CD4-positive, alpha-beta T cell treated with Interleukin-10 for 1 hour (primary cell): Measurements from ENCODE around the gene HACE1.
"Not testable (repeated sequence)": the region's sequence is repeated elsewhere in the genome, so short reads cannot be mapped to it uniquely, and the experiment has no call there.

Experiments
- DNase-seq: peaks from one replicate; pipeline ENCODE4 v3.0.0-alpha.2; 2020

HACE1 gene

DNA sequence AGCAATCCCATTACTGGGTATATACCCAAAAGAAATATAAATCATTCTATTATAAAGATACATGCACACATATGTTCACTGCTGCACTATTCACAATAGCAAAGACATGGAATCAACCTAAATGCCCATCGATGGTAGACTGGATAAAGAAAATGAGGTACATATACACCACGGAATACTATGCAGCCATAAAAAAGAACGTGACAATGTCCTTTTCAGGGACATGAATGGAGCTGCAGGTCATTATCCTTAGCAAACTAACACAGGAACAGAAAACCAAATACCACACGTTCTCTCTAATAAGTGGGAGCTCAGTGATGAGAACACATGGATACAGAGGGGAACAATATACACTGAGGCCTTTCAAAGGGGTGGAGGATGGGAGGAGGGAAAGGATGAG is 38.9 kb downstream of the HACE1 start:
- not testable (repeated sequence) for DNase-seq

DNA sequence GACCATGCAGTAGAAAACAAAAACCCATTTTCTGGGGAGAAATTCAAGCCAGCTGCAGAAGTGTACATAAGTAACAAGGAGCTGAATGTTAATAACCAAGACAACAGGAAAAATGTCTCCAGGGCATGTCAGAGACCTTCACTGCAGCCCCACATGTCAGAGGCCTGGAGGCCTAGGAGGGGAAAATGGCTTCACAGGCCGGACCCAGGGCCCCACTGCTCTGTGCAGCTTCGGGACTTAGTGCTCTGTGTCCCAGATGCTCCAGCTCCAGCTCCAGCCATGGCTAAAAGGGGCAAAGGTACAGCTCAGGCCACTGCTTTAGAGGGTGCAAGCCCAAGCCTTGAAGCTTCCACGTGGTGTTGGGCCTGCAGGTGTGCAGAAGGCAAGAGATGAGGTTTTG is 43.6 kb downstream of the HACE1 start:
- no peak for DNase-seq

DNA sequence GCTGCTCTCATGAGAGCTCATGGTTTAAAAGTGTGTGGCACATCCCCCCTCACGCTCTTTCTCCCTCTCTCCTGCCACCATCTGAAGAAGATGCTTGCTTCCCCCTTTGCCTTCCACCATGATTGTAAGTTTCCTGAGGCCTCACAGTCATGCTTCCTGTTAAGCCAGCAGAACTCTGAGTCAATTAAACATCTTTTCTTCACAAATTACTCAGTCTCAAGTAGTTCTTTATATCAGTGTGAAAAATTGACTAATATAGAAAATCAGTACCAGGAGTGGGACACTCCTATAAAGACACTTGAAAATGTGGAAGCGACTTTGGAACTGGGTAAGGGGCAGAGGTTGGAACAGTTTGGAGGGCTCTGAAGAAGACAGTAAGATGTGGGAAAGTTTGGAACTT is 45.0 kb downstream of the HACE1 start:
- DNase-seq = no peak

DNA sequence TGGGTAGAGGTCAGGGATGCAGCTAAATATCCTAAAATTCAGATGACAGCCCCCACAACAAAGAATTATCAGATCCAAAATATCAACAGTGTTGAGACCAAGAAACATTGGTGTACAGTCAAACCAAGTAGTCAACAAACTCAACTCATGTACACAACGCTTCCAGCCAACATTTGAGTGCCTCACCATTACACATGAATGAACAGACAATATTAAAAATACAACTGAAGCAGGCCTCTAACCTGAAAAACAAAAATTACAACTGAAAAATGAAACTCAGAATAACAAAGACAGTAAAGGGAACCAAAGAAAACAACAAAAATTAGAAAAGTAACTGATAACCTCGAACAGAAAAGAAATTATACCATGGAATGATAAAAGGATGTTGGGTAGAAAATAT is 46.2 kb downstream of the HACE1 start:
- DNase-seq = no peak

DNA sequence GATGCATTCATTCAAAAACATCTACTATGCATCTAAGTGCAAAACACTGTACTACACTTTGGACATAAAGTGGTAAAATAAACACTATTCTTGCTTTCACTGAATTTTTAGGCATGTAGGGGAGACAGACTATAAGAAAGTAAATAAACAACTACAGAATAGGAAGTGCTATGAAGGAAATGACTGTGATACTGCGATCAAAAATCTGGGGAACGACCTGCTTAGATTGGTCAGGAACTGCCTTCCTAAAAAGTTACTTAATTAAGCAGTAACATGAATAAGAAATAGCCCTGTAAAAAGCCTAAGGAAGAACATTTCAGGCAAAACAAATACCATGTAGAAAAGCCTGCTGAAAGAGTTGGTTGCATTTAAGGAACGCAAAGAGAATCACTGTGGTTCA is 50.6 kb downstream of the HACE1 start:
- DNase-seq = no peak

DNA sequence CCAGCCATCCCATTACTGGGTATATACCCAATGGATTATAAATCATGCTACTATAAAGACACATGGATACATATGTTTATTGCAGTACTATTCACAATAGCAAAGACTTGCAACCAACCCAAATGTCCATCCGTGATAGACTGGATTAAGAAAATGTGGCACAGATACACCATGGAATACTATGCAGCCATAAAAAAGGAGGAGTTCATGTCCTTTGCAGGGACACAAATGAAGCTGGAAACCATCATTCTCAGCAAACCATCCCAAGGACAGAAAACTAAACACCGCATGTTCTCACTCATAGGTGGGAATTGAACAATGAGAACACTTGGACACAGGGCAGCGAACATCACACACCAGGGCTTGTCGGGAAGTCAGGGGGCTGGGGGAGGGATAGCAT is 54.4 kb downstream of the HACE1 start:
- not testable (repeated sequence) for DNase-seq

DNA sequence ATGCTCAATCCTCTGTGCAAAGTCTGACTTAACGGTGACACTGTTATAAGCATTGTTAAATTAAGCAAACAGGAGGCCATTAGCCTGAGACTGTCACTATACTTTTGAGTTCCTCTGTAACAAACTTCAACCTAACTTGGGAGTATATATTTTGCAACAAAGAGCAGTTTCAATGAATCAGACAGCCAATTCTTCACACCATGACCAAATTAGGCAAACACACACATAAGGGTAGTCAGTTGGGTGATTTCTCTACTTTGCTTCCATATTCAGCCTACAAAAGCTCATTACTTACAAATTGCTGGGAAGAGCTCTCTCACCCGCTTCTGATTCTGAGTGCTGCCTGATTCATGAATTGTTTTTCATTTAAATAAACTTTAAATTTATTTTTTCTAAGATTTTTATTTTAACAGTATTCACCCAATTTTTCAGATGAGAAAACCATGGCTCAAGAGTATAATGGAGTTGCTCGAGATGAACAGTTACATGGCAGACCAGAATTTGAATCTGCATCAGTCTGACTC is 60.5 kb downstream of the HACE1 start:
- DNase-seq = no peak

DNA sequence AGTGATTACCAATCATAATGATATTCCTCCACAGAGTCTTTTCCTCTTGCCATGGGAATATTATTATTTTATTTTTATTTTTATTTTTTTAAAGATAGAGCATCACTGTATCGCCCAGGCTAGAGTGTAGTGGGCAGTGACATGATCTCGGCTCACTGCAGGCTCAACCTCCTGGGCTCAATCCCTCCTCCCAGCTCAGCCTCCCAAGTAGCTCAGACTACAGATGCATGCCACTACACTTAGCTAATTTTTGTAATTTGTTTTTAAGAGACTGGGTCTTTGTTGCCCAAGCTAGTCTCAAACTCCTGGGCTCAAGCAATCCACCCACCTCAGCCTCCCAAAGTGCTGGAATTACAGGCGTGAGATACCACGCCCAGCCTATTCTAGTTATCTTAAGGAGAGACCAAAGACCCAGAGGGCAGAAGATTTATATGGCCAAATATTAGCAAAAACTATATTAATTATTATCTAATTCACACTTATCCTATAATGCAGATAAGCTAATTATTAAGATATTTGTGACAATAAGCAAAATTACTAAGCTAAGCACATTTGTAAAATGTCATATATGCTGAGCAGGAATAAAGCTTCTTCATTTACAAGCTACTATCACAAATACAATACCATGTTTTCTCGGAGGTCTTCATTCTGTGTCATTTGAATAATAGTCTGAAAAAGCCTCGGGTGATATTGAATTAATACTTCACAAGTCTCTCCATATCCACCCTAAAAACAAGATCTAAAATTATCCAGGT is 63.5 kb downstream of the HACE1 start:
- DNase-seq = no peak

DNA sequence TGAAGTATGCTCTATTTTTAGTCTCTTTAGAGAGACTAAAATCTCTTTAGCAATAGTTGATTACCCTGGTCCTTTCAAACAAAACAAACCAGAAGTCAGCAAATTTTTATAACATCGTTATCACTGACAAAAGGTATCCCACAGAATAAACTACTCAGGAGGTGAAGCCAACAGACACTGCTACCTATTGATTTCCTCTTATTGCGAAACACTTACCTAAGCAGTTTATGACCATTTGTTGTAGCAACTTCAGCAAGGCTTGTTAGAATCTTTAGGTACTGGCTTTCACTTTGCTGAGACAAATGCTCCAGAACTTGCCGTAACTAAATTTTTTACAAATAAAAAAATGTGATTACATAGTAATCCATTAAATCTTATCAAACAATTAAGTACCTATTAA is 64.4 kb downstream of the HACE1 start:
- DNase-seq = no peak

DNA sequence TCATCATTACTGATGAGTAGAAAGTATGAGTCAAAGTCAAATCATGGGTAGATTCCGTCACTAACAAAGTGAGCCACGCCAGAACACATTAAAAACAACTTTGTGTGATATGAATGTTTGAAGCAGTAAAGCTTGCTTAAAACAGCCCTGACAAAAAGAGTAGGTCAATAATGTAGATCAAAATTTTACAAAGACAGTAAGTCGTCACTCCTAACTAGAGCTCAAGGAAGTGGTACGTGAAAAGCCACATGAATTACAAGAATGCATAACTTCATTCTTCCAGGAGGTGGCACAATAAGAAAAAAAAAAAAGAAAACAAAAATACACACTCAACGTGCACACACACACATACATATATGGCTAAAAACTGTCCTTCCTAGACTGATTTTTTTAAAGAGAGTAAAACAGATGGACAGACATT is 69.9 kb downstream of the HACE1 start:
- peak; percentile 38 for DNase-seq

DNA sequence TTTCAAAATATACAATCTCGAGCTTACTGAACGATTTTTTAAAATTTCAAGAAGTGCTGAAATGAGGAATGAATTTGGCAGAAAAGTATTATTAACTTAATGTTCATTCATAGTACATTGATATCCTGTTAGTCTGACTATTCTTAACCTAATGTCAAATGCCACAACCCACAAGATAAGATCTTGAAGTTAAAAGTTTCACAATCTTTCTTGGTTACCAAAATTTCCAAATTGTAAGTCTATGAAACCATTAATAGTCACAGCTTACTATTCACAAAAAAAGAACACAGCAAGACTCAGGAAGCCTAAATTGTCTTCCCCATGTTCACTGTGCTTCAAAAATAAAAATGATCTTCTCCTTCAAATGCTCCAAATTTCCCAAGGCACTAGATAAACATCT is 71.3 kb downstream of the HACE1 start:
- peak; percentile 5 for DNase-seq

DNA sequence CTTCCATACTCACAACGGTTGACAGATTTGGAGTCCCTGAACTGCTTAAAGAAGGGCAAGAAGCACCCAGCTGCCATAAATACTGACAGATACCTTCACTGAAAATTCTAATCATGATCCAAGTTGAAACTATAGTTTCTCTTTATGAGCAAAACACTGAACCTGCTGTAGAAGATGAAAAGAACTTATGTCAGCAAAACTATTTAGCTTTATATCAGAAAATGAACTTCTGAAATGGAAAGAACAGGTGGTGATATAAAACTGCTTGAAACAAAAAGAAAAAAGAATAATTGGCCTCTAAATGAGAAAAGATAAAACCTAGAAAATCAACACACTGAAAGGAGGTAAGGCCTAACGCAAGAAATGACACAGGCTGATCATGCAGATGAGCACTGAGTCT is 72.4 kb downstream of the HACE1 start:
- no peak for DNase-seq

DNA sequence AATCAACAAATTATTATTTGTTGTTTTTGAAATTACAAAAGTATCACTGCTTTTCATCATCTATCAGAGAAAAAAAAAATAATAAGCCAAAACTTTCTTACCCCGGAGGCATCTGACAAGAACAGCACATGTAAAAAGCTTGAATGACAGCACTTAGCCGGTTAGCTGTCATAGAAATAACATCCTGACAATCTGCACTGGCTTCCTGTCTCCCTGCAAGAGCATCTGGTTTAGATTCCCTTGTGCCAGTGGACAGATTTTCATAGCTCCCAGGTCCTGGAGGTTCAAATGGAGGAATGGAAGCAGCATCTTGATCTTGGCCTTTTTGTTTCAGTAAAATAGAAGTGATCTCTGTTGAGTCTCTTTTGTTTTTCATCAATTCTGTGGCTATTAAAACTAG is 74.8 kb downstream of the HACE1 start:
- no peak for DNase-seq

DNA sequence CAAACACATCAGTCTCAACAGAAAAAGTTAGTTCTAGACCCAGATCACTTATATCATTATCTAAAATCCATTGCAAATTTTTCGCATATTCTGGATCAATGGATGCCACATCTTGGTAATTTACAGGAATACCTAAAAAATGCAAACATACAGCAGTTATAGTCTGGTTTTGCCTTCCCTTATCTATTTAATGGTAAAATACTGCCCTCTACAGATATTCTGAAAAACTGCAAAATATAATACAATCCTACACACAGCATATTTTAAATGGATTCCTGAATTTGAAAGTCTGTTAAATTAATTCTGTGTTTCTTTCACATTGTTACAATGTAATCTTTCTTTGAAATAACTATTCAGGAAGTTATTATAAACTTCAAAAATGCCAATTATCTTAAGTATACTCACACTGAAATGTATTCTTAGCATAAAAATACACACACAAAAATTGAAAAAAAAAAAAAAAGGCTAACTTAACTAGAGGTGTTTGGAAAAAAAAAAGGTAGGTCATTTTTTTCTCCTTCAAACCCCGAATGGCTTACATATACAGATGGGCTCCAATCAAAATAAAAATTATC is 88.4 kb downstream of the HACE1 start:
- peak; percentile 33 for DNase-seq

DNA sequence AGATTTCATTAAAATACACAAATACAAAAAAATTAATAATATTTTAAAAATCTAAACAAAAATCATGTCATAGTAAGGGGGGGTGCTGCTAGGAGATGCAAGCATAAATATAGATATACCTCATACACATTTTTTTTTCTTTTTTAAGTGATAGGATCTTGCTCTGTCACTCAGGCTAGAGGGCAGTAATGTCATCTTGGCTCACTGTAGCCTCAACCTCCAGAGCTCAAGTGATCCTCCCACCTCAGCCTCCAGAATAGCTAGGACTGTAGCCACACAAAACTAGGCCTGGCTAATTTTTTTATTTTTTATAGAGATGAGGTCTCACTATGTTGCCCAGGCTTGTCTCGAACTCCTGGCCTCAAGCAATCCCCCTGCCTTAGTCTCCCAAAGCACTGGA is 90.8 kb downstream of the HACE1 start:
- DNase-seq = no peak

DNA sequence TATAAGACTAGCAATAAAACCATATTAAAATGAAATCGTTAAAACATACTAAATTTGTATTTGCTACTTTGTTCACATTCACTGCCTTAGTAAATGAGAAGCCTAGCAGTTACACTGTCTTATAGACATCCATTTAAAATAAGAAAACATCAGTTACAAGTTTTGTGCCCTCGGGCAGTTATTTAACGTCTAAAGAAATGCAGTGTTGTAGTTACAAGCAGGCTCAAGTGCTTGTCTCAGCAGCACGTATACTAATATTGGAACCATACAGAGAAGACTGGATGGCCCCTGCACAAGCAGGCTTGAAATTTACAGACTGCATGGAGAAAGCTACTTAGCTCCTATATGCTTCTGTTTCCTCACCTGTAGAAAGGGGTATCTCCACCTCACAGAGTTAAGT is 93.1 kb downstream of the HACE1 start:
- no peak for DNase-seq

DNA sequence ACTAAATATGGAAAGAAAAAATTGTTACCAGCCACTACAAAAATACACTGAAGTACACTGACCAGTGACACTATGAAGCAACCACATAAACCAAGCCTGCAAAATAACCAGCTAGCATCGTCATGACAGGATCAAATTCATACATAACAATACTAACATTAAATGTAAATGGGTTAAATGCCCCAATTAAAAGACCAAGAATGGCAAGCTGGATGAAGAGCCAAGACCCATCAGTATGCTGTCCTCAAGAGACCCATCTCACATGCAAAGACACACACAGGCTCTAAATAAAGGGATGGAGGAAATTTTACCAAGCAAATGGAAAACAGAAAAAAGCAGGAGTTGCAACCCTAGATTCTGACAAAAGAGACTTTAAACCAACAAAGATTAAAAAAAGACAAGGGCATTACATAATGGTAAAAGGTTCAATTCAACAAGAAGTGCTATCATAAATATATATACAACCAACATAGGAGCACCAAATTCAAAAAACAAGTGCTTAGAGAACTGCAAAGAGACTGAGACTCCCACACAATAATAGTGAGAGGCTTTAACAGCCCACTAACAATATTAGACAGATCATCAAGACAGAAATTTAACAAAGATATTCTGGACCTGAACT is 104.8 kb downstream of the HACE1 start:
- no peak for DNase-seq

DNA sequence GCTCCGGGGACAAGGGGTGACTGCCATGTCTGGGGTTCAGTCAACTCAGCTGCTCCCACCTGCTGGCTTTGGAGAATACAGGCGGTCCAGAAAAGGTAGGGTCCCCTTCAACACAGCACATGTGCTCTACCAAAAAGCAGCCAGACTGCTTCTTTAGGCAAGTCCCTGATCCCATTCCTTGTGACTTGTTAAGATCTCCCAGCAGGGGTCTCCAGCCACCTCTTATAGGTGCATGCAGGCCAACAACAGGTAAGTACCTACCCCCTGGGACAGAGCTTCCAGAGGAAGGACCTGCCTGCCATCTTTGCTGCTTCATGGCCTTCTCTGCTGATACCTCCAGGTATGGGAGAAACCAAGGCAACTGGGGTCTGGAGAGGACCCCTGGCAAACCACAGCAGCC is 106.5 kb downstream of the HACE1 start:
- no peak for DNase-seq

DNA sequence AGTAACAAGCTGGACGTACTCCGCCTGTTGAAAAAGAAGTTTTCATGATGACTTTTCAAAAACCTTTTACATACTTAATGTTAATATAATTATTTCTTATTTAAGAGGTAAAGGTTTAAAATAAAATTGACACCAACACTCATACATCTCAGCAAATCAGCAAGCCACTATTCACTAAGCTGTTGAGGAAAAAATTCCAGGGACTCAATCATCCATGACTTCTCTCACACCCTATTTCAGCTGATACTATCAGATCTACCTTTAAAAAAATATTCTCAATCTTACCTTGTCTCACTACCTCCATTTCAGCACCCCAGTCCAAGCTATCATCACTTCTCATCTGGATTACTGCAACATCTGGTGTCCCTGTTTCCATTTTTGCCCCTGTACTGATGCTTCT is 109.3 kb downstream of the HACE1 start:
- no peak for DNase-seq

DNA sequence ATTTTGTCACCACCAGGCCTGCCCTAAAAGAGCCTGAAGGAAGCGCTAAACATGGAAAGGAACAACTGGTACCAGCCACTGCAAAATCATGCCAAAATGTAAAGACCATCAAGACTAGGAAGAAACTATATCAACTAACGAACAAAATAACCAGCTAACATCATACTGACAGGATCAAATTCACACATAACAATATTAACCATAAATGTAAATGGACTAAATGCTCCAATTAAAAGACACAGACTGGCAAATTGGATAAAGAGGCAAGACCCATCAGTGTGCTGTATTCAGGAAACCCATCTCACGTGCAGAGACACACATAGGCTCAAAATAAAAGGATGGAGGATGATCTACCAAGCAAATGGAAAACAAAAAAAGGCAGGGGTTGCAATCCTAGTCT is 120.6 kb downstream of the HACE1 start:
- DNase-seq = not testable (repeated sequence)

DNA sequence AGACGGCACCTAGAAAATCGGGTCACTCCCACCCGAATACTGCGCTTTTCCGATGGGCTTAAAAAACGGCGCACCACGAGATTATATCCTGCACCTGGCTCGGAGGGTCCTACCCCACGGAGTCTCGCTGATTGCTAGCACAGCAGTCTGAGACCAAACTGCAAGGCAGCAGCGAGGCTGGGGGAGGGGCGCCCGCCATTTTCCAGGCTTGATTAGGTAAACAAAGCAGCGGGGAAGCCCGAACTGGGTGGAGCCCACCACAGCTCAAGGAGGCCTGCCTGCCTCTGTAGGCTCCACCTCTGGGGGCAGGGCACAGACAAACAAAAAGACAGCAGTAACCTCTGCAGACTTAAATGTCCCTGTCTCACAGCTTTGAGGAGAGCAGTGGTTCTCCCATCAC is 122.2 kb downstream of the HACE1 start:
- not testable (repeated sequence) for DNase-seq

DNA sequence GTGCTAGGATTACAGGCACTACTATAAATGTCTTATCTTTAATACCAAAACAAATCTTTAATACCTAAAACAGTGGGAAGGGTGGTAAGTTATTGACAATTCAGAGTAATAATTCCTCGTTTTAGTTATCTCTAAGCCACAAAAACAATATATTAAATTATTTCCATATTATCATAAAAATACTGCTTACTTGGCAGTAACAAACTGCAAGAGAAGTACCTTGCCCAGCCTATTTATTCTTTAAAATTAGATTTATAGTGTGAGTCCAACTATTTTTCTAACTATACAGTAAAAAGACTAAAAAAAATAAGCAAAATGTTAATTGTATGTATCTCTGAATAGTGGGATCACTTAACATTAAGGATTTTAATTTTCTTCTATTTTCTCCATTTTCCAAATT is 123.2 kb downstream of the HACE1 start:
- DNase-seq = no peak

DNA sequence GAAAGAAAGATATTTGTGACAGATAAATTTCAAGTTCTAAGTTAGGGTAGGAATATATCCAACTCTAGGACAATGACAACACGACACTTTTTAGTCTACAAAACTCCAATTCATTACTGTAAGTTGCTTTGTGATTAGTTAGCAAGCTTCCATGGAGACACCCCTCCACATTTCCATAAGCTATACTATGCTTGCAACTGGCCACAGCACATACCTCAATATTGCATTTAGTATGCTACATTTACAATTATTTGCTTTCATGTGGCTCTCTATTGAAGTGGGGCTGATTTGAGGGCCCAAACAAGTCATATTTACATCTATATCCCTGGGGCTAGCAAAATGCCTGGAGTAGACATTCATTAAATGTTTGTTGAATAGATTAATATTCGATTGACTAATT is 129.3 kb downstream of the HACE1 start:
- DNase-seq = no peak

DNA sequence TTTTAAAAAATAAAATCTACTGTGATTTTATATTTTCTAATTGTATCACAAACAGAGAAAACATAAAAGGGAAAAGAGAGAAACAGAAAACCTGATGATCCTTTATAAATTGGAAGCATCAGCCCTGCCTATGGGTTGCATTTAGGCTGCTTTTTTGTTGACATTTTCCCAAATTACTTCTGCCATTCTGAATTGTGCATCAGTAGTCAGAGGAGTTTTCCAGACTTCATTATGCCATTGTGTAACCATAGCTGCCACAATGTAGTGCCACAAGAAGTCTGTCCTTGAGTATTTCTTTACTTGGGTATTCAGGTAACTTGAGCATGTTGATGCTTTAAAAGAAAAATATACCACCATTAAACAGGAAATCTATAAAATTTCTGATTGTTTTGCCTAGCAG is 130.3 kb downstream of the HACE1 start:
- DNase-seq = no peak
